Astrocyte (in vitro differentiated cells and primary cell): ENCODE results near the gene DLGAP3.

Experiments used
- EZH2 ChIP-seq: IDR thresholded peaks from 2 replicates; pipeline ENCODE4 v1.6.1; 2012; ENCODE audit warnings: mild to moderate bottlenecking, low read length, inconsistent platforms; ENCODE audit not compliant: insufficient read depth
- TF ChIP-seq, protein P1 (sequence below): IDR thresholded peaks from 2 replicates; pipeline ENCODE4 v1.5.1; 2011; ENCODE audit warnings: low read depth, mild to moderate bottlenecking, inconsistent platforms, low read length, moderate library complexity; ENCODE audit not compliant: insufficient read depth

DNA sequence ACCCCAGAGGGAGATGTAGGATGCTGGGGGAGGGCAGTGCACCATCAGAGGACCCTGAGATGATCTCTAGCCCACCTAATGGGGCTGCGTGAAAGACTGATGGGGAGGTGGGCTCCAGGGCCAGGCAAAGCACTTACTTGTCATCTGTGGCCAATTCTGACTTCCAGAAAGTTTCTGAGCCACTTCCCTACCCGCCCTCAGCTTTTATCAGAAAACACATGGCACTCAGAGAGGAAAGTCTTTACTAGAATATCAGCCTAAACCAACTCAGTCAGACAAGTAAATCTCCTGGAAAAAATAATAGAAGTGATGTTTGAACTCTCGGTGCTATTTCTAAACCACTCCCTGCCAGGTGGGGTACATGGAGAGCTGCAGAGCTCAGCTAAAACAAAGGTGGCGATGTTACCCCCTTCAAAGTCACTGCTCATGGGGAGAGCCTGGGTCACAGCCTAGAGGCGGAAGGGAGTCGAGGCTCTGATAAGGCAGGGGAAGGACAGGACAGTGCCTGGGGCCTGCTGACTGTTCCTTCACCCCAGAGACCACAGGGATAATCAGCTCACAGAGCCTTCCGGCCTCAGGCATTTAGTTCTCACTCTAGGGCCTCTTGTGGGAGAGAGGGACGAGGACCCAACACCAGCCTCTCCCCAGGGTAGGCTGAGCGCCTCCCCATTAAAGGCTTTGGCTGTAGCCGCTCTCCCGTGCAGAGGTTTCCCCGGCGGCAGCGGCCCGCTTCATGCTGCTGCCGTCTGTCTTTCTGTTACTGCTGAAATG is 84.1 kb downstream of the DLGAP3 start:
- TF ChIP-seq, protein P1, sequence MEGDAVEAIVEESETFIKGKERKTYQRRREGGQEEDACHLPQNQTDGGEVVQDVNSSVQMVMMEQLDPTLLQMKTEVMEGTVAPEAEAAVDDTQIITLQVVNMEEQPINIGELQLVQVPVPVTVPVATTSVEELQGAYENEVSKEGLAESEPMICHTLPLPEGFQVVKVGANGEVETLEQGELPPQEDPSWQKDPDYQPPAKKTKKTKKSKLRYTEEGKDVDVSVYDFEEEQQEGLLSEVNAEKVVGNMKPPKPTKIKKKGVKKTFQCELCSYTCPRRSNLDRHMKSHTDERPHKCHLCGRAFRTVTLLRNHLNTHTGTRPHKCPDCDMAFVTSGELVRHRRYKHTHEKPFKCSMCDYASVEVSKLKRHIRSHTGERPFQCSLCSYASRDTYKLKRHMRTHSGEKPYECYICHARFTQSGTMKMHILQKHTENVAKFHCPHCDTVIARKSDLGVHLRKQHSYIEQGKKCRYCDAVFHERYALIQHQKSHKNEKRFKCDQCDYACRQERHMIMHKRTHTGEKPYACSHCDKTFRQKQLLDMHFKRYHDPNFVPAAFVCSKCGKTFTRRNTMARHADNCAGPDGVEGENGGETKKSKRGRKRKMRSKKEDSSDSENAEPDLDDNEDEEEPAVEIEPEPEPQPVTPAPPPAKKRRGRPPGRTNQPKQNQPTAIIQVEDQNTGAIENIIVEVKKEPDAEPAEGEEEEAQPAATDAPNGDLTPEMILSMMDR, result no peak
- no peak for TF ChIP-seq EZH2
